Right lobe of liver (tissue), 6 donors: ENCODE data around the gene FCRL5. TPM values are rescaled to one million over a fixed set of nuclear protein-coding genes. Genes with fewer than 3 reads are reported as not detected.

Source experiments
- ATAC-seq, 4 donors: fragments of 200-7000 bp; cut with Tn5 transposase; one replicate each; pipeline ENCODE4 v1.9.1; 2020; ENCODE audit warnings: mild to moderate bottlenecking in 4 of 4, moderate library complexity in 4 of 4
- DNase-seq, 3 donors: peaks; one replicate each; pipeline ENCODE4 v3.0.0-alpha.2; 2020
- H3K27ac ChIP-seq, 3 donors: fragments of 200-600 bp; one replicate each; pipeline ENCODE4 v1.8.0; 2022
- H3K27me3 ChIP-seq, 2 donors: fragments of 200-600 bp; one replicate each; pipeline ENCODE4 v1.8.0; 2022
- H3K36me3 ChIP-seq, 4 donors: fragments of 200-600 bp; sonication (generic) in 1 of 4; one replicate each; pipeline versions ENCODE4 v1.5.1 to v1.8.0; 2017 to 2022; ENCODE audit warnings: control low read depth in 1 of 4
- H3K4me1 ChIP-seq, 4 donors: fragments of 200-600 bp; sonication (generic) in 1 of 4; one replicate each; pipeline versions ENCODE4 v1.5.1 to v1.8.0; 2017 to 2022; ENCODE audit warnings: control low read depth in 1 of 4
- H3K4me3 ChIP-seq, 3 donors: fragments of 200-600 bp; one replicate each; pipeline ENCODE4 v1.8.0; 2022
- H3K9me3 ChIP-seq, 4 donors: fragments of 200-600 bp; sonication (generic) in 1 of 4; one replicate each; pipeline versions ENCODE4 v1.5.1 to v1.8.0; 2017 to 2022; ENCODE audit warnings: control low read depth in 1 of 4
- POLR2A ChIP-seq: fragments of 450-650 bp; IDR thresholded peaks from one replicate; pipeline ENCODE4 v1.6.1; 2017; ENCODE audit warnings: antibody characterized with exemption, mild to moderate bottlenecking
- WGBS: methylation state at CpG from one replicate; pipeline ENCODE4 v1.1.6; 2018; ENCODE audit warnings: low coverage, low lambda C conversion rate; ENCODE audit not compliant: insufficient coverage; ENCODE audit errors: missing lambda C conversion rate; 5-methylcytosine and 5-hydroxymethylcytosine counted together
- intact Hi-C, 2 donors: fragments of 100-400 bp; cut with DNase I; formaldehyde crosslinking; loops; one replicate each; pipeline versions ENCODE4 v1.11.2 to v1.14.1; 2022
- total RNA-seq, 6 experiments: library from RNA; depleted of rRNA in 2 of 6; stranded (reverse); fragments of >200 nt in 2 of 6; fragmentation: NEBNext Ultra II Directional in 3 of 6; extraction: Animal tissue kit (Norgen Biotek cat#: 25700) in 3 of 6; gene quantifications; one replicate each; pipeline versions ENCODE4 v1.1.0 to v1.2.4, GENCODE V29; 2016 to 2023
- TF ChIP-seq, protein P1 (sequence below), 4 donors: fragments of 200-600 bp in 3 of 4; fragments of 450-650 bp in 1 of 4; IDR thresholded peaks; one replicate each; pipeline versions ENCODE4 v1.5.1 to v1.8.0; 2016 to 2022; ENCODE audit warnings: antibody characterized with exemption in 4 of 4, mild to moderate bottlenecking in 2 of 4
- donor health status: DM: no; HTN: yes; CAD: no.
- donor health status: DM: no; HTN: no; CAD: no.
- donor health status: DM: no; HTN: no; CAD: no.
- donor health status: DM: no; HTN: yes; CAD: no.
- donor health status: DM: no; HTN: yes; CAD: no.

FCRL5 gene
- total RNA-seq, 6 experiments from 2014 or later = 0.15 to 0.61 (median 0.29) TPM

DNA sequence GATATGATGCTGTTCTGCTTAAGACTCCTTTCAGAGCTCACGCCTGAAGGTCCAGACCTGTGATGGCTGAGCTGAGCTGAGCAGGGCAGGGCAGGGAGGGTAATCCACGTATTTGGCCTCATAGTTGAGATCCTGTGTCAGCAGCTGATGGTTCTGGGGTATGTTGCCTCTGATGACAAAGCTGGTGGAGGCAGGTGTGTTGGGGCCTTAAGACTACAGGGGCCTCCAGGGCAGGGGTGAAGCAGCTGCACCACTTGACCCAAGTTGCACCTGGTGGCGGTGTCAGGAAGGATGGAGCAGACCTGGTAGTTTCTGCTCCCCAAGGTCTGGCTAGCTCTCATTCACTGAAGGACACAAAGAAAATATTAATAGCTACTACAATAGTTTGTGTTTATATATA lies 57.0 kb downstream of the FCRL5 start:
- H3K9me3 ChIP-seq = no peaks in the 10 kb centered on the region
- H3K4me1 ChIP-seq = no peaks in the 10 kb centered on the region
- no peaks in the 10 kb centered on the region for H3K36me3 ChIP-seq
- no peak for ATAC-seq
- no peaks in the 10 kb centered on the region for H3K27me3 ChIP-seq
- TF ChIP-seq, protein P1, sequence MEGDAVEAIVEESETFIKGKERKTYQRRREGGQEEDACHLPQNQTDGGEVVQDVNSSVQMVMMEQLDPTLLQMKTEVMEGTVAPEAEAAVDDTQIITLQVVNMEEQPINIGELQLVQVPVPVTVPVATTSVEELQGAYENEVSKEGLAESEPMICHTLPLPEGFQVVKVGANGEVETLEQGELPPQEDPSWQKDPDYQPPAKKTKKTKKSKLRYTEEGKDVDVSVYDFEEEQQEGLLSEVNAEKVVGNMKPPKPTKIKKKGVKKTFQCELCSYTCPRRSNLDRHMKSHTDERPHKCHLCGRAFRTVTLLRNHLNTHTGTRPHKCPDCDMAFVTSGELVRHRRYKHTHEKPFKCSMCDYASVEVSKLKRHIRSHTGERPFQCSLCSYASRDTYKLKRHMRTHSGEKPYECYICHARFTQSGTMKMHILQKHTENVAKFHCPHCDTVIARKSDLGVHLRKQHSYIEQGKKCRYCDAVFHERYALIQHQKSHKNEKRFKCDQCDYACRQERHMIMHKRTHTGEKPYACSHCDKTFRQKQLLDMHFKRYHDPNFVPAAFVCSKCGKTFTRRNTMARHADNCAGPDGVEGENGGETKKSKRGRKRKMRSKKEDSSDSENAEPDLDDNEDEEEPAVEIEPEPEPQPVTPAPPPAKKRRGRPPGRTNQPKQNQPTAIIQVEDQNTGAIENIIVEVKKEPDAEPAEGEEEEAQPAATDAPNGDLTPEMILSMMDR (IDR thresholded peaks at IDR 0.05) = no peak
- TF ChIP-seq POLR2A = no peak
- no peak overlapping the region for H3K27ac ChIP-seq
- no peak overlapping the region for H3K4me3 ChIP-seq
- intact Hi-C loops = loop anchor here (10.0 kb wide), 2 partner anchors 300 to 310 kb away; no protein-coding TSS in a partner anchor
- WGBS = 54% methylated on average over 2 of the region's 3 CpGs
- DNase-seq = no peak

DNA sequence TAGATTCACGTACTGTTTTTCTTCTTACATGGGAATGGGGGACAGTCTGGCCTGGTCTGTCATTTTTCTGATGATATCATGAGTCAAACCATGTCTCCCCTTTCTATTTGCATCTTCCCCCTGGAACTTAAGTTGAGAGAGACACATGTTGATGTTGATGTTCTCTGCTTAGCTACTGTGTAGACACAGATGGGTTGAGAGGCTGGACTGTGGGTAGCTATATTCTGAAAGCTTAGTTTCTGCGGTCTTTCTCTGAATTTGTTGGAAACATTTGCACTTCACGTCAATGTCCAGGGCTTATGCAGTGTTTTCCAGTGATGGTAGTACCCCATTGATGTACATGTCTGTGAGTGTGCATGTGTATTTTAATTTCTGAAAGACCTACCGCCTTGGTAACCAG lies 58.2 kb downstream of the FCRL5 start:
- intact Hi-C loops = loop anchor here (5.0 to 10.0 kb wide), 3 partner anchors 117 to 309 kb away; no protein-coding TSS in a partner anchor
- no peak for DNase-seq
- H3K27me3 ChIP-seq = no peaks in the 10 kb centered on the region
- no peaks in the 10 kb centered on the region for H3K4me1 ChIP-seq
- H3K4me3 ChIP-seq = no peak overlapping the region
- H3K9me3 ChIP-seq = no peaks in the 10 kb centered on the region
- no peaks in the 10 kb centered on the region for H3K36me3 ChIP-seq
- H3K27ac ChIP-seq = no peak overlapping the region
- no peak for ATAC-seq
- WGBS = 67% methylated on average over 4 of the region's 4 CpGs
- no peak for TF ChIP-seq POLR2A
- TF ChIP-seq, protein P1 (IDR thresholded peaks at IDR 0.05) = no peak

DNA sequence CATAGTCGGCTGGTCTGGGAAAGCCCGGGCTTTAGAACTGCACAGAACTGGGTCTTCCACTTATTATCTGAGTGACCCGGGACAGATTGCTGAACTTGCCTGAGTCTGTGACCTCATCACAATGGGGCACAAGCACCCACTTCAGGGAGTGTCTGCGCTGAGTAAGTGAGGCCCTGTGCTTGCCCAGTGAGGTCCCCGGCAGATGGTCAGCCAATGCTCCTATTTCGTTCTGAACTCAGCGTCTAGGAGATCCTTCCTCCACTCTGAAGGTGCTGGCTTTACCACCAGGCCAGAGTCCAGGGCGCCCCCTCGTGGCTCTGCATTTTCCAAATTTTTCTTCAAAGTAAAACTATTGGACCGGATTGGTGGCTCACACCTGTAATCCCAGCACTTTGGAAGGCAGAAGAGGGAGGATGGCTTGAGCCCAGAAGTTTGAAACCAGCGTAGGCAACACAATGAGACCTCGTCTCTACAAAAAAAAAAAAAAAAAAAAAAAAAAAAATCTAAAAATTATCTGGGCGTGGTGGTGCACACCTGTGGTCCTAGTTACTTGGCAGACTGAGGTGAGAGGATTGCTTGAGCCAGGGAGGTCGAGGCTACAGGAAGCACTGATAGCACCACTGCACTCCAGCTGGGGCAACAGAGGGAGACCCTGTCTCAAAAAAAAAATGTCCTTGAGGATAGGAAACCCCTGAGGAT lies 61.7 kb downstream of the FCRL5 start:
- ATAC-seq = peak; percentile 66 to 85 (median 80)
- intact Hi-C loops = loop anchor here (5.0 to 10.0 kb wide), 3 partner anchors 113 to 306 kb away; no protein-coding TSS in a partner anchor

DNA sequence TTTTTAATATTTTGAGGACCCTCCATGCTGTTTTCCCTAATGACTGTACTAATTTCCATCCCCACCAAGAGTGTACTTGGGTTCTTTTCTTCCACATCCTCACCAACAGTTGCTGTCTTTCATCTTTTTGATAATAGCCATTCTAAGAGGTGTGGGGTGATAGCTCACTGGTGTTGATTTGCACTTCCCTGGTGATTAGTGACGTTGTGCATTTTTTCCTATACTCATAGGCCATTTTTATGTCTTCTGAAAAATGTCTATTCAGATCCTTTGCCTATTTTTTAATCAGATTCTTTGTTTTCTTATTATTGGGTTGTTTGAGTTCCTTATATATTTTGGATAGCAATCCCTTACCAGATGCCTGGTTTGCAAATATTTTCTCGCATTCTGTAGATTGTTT lies 64.2 kb downstream of the FCRL5 start:
- no peaks in the 10 kb centered on the region for H3K4me1 ChIP-seq
- TF ChIP-seq, protein P1 (IDR thresholded peaks at IDR 0.05) = no peak
- no peak for TF ChIP-seq POLR2A
- no peaks in the 10 kb centered on the region for H3K27me3 ChIP-seq
- no peak overlapping the region for H3K27ac ChIP-seq
- H3K9me3 ChIP-seq = no peaks in the 10 kb centered on the region
- no peak overlapping the region for H3K4me3 ChIP-seq
- no peak for ATAC-seq
- DNase-seq = no peak
- intact Hi-C loops = loop anchor here in 1 of 2 donors (5.0 kb wide), 1 partner anchor 121 kb away; no protein-coding TSS in a partner anchor
- WGBS = 43% methylated on average over 2 of the region's 2 CpGs
- no peaks in the 10 kb centered on the region for H3K36me3 ChIP-seq

More for the DNA sequence above, 61.7 kb downstream of the FCRL5 start:
- 1% methylated on average over 9 of the region's 14 CpGs for WGBS
- no peak for TF ChIP-seq POLR2A
- TF ChIP-seq, protein P1 (IDR thresholded peaks at IDR 0.05) = peak; percentile 53 to 69 (median 58)
- H3K9me3 ChIP-seq = no peaks in the 10 kb centered on the region
- H3K4me3 ChIP-seq = no peak overlapping the region
- H3K4me1 ChIP-seq = no peaks in the 10 kb centered on the region
- peak; percentile 66 to 69 (median 68) for DNase-seq
- no peaks in the 10 kb centered on the region for H3K36me3 ChIP-seq
- H3K27me3 ChIP-seq = no peaks in the 10 kb centered on the region
- H3K27ac ChIP-seq = no peak overlapping the region
